ENCODE measurements around the gene LPCAT2.

LPCAT2 gene

DNA sequence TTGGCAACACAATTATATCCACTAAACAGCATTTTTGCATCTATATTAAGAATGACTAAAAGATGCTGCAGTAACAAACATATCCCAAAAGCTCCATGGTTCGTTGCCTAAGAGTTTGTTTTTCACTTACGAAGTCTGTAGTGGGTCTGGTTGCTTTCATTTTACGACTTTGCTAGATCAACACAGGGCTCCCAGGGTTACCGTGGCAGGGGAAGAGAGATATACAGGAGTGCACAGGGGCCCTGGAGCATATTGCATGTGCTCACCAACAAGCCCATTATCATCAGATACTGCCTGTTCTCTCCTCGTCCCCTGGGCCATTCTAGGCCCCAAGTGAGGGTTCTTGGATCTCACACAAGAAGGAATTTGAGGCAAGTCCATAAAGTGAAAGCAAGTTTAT, 33.0 kb upstream of the LPCAT2 start:
- DNase-seq (ENCODE audit: extremely low read depth, low read depth) = no peak
- TF ChIP-seq, protein P1, sequence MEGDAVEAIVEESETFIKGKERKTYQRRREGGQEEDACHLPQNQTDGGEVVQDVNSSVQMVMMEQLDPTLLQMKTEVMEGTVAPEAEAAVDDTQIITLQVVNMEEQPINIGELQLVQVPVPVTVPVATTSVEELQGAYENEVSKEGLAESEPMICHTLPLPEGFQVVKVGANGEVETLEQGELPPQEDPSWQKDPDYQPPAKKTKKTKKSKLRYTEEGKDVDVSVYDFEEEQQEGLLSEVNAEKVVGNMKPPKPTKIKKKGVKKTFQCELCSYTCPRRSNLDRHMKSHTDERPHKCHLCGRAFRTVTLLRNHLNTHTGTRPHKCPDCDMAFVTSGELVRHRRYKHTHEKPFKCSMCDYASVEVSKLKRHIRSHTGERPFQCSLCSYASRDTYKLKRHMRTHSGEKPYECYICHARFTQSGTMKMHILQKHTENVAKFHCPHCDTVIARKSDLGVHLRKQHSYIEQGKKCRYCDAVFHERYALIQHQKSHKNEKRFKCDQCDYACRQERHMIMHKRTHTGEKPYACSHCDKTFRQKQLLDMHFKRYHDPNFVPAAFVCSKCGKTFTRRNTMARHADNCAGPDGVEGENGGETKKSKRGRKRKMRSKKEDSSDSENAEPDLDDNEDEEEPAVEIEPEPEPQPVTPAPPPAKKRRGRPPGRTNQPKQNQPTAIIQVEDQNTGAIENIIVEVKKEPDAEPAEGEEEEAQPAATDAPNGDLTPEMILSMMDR (IDR thresholded peaks at IDR 0.05; ENCODE audit: low read depth, low read length, missing control alignments) = no peak
- H3K4me3 ChIP-seq (replicated peaks; ENCODE audit: low read depth, low read length) = no peak overlapping the region

- no peak for DNase-seq (ENCODE audit: extremely low read depth, low read depth)
- TF ChIP-seq, protein P1 (IDR thresholded peaks at IDR 0.05; ENCODE audit: low read depth, low read length, missing control alignments) = no peak
- no peak overlapping the region for H3K4me3 ChIP-seq (replicated peaks; ENCODE audit: low read depth, low read length)
These were observed 32.0 kb upstream of the LPCAT2 start for GRCh38 chr16:55476625-55477533.

DNA sequence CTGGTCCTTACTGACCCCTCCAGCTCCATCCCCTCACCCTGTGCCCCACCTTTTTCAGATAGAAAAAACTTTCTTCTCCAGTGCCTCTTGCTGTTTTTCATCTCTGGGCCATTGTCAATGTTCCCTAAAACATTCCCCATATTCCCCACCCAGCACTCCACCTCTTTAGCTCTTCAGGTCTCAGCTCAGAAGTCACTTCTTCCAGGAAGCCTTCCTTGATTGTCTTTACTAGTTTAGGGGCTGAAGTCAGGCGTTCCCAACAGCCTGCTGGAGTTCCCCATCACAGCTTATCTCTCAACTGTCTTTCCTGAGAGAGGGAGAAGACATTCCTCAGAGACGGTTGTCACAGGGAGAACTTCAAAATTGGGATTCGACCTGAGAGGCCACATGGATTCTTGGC, 31.1 kb upstream of the LPCAT2 start:
- DNase-seq (ENCODE audit: extremely low read depth, low read depth) = no peak
- TF ChIP-seq, protein P1 (IDR thresholded peaks at IDR 0.05; ENCODE audit: low read depth, low read length, missing control alignments) = no peak
- H3K4me3 ChIP-seq (replicated peaks; ENCODE audit: low read depth, low read length) = no peak overlapping the region

- DNase-seq (ENCODE audit: extremely low read depth, low read depth) = no peak
- TF ChIP-seq, protein P1 (IDR thresholded peaks at IDR 0.05; ENCODE audit: low read depth, low read length, missing control alignments) = no peak
- H3K4me3 ChIP-seq (replicated peaks; ENCODE audit: low read depth, low read length) = peak within 1 kb of the TSS; percentile 90
These were observed 29.9 kb upstream of the LPCAT2 start, which contains the start of gene MMP2 for GRCh38 chr16:55478827-55479429. MMP2 (plus strand) TSS chr16:55479198; CDS start chr16:55479480, 282 bp downstream.

DNA sequence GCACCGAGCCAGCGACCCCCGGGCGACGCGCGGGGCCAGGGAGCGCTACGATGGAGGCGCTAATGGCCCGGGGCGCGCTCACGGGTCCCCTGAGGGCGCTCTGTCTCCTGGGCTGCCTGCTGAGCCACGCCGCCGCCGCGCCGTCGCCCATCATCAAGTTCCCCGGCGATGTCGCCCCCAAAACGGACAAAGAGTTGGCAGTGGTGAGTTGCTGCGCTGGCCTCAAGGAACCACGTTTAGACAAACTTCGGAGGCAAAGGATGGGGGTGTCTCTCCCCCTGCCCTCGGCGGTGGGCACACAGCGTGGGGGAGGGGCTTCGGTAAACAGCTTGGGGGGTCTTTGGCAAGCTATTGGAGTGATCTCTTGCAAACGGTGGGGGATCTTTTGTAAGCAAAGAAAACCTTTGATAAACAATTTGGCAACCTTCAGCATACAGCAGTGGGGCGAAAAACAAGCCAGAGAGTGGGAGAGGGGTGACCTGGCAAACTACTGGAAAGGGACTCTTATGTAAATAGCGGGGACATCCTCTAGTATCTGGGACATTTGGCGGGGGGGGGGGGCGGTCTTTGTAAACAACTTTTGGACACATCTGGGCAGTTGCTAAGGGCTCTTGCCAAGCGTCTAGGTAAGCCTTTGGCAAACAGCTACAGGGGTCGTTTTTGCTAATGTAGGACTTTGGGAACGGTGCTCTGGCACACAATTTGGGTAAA, 29.3 kb upstream of the LPCAT2 start:
- TF ChIP-seq, protein P1 (IDR thresholded peaks at IDR 0.05; ENCODE audit: low read depth, low read length, missing control alignments) = no peak
- DNase-seq (ENCODE audit: extremely low read depth, low read depth) = no peak
- peak overlapping the region; percentile 90 for H3K4me3 ChIP-seq (replicated peaks; ENCODE audit: low read depth, low read length)

DNA sequence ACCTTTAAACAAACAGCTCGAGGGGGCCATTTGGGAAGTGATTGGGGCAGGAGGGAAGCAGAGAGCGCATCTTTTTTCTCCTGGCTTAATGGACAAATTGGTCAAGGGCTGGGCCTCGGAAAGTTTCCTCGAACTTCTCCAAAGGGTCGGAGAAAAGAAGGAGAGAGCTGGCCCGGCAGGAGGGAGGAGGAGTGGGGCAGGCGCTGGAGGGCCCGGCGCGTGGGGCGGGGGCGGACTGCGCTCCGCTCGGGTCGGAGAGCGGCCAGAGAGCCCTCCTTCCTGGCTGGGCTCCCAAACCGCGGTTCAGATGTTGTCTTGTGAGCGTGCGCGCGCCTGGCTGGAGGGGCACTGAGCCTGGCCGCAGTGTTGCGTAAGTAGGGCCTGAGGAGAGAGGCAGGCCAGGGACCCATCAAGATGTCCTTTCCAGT, 28.6 kb upstream of the LPCAT2 start:
- H3K4me3 ChIP-seq (replicated peaks; ENCODE audit: low read depth, low read length) = peak overlapping the region; percentile 90
- DNase-seq (ENCODE audit: extremely low read depth, low read depth) = no peak
- TF ChIP-seq, protein P1 (IDR thresholded peaks at IDR 0.05; ENCODE audit: low read depth, low read length, missing control alignments) = no peak

All from HFF-Myc (cell line).